Caco-2 (cell line): ENCODE data around the gene NPIPB6. TPM values are rescaled to one million over a fixed set of nuclear protein-coding genes. Genes with fewer than 3 reads are reported as not detected.

ENCODE experiments used
- BruUV-seq: library from RNA; stranded (reverse); fragments of 400-500 nt; replicated peaks from 2 replicates; lab custom pipeline; 2021; lab: Mats Ljungman, UMichigan
- CTCF ChIA-PET: fragments of 300-600 bp; sonication (Branson Sonifier 250); formaldehyde crosslinking; loops from one replicate; lab custom pipeline; 2022; ENCODE audit warnings: antibody characterized with exemption; lab: Charles Lee
- POLR2A ChIA-PET: fragments of 300-600 bp; sonication (Branson Sonifier 250); formaldehyde crosslinking; loops from one replicate; lab custom pipeline; 2022; ENCODE audit warnings: antibody characterized with exemption; lab: Charles Lee
- DNase-seq, 2 experiments: peaks; one replicate each; pipeline versions ENCODE4 v3.0.0 to v3.0.0-alpha.2; 2020 to 2022
- H3K27me3 ChIP-seq: replicated peaks from 2 replicates; pipeline ENCODE4 v1.6.0; 2011; ENCODE audit warnings: low read length; ENCODE audit not compliant: control insufficient read depth, insufficient read depth
- H3K36me3 ChIP-seq: 2 replicates; pipeline ENCODE4 v1.5.1; 2011; ENCODE audit warnings: low read length; ENCODE audit not compliant: control insufficient read depth, insufficient read depth
- H3K4me1 ChIP-seq: fragments of 250-450 bp; sonication (Bioruptor Pico); 2 replicates; pipeline ENCODE4 v1.5.1; 2020; ENCODE audit warnings: mild to moderate bottlenecking
- H3K4me3 ChIP-seq: 2 replicates; pipeline ENCODE4 v1.5.1; 2011; ENCODE audit warnings: low read depth, mild to moderate bottlenecking, control low read depth, low read length
- H3K9me3 ChIP-seq: fragments of 250-450 bp; sonication (Bioruptor Pico); 2 replicates; pipeline ENCODE4 v1.5.1; 2020; ENCODE audit warnings: mild to moderate bottlenecking, moderate library complexity
- H3K27ac Mint-ChIP-seq: one replicate; pipeline ENCODE4 v1.8.0; 2022; ENCODE audit warnings: mixed read lengths; ENCODE audit not compliant: unreplicated experiment
- H3K27me3 Mint-ChIP-seq: one replicate; pipeline ENCODE4 v1.8.0; 2022; ENCODE audit warnings: mixed read lengths; ENCODE audit not compliant: insufficient read depth, unreplicated experiment
- H3K36me3 Mint-ChIP-seq: one replicate; pipeline ENCODE4 v1.8.0; 2022; ENCODE audit warnings: mild to moderate bottlenecking, mixed read lengths; ENCODE audit not compliant: insufficient read depth, unreplicated experiment
- H3K4me1 Mint-ChIP-seq: one replicate; pipeline ENCODE4 v1.8.0; 2022; ENCODE audit warnings: low read depth, mixed read lengths; ENCODE audit not compliant: unreplicated experiment
- H3K4me3 Mint-ChIP-seq: one replicate; pipeline ENCODE4 v1.8.0; 2022; ENCODE audit warnings: mild to moderate bottlenecking, moderate library complexity, mixed read lengths; ENCODE audit not compliant: unreplicated experiment
- H3K9me3 Mint-ChIP-seq: one replicate; pipeline ENCODE4 v1.8.0; 2022; ENCODE audit warnings: mixed read lengths; ENCODE audit not compliant: unreplicated experiment
- intact Hi-C: fragments of 100-400 bp; cut with micrococcal nuclease; formaldehyde crosslinking; loops from one replicate; pipeline ENCODE4 v1.10.0; 2022; ENCODE audit not compliant: unreplicated experiment
- total RNA-seq: library from RNA; stranded (reverse); gene quantifications from 2 replicates; pipeline ENCODE4 v1.2.3, GENCODE V29; 2022
- TF ChIP-seq, protein P1 (sequence below), 2 experiments: fragments of 200-600 bp in 1 of 2; IDR thresholded peaks; 1 replicate in 1 of 2; 2 replicates in 1 of 2; pipeline versions ENCODE4 v1.5.1 to v1.8.0; 2011 to 2022; ENCODE audit warnings: antibody characterized with exemption in 1 of 2, control low read depth in 1 of 2, inconsistent platforms in 1 of 2, low read depth in 1 of 2, low read length in 1 of 2, mild to moderate bottlenecking in 1 of 2, moderate library complexity in 1 of 2; ENCODE audit not compliant: insufficient read depth in 1 of 2, severe bottlenecking in 1 of 2, unreplicated experiment in 1 of 2

Gene NPIPB6
- total RNA-seq, 1 experiment from 2014 or later, result 1.4 TPM

GRCh38 chr16:28297784-28298510 lies 65.4 kb downstream of the NPIPB6 start:
- Mint-ChIP-seq H3K9me3 (no peaks in the 10 kb centered on the region), H3K27me3 (no peaks in the 10 kb centered on the region), H3K27ac (no peak overlapping the region), H3K4me3 (no peak overlapping the region), H3K36me3 (no peaks in the 10 kb centered on the region), H3K4me1 (no peaks in the 10 kb centered on the region)
- no peaks in the 10 kb centered on the region for H3K36me3 ChIP-seq
- CTCF ChIA-PET, result no interaction called here
- TF ChIP-seq, protein P1, sequence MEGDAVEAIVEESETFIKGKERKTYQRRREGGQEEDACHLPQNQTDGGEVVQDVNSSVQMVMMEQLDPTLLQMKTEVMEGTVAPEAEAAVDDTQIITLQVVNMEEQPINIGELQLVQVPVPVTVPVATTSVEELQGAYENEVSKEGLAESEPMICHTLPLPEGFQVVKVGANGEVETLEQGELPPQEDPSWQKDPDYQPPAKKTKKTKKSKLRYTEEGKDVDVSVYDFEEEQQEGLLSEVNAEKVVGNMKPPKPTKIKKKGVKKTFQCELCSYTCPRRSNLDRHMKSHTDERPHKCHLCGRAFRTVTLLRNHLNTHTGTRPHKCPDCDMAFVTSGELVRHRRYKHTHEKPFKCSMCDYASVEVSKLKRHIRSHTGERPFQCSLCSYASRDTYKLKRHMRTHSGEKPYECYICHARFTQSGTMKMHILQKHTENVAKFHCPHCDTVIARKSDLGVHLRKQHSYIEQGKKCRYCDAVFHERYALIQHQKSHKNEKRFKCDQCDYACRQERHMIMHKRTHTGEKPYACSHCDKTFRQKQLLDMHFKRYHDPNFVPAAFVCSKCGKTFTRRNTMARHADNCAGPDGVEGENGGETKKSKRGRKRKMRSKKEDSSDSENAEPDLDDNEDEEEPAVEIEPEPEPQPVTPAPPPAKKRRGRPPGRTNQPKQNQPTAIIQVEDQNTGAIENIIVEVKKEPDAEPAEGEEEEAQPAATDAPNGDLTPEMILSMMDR (IDR thresholded peaks at IDR 0.05; ENCODE audit: insufficient read depth in 1 of 2, low read depth in 1 of 2, low read length in 1 of 2, severe bottlenecking in 1 of 2, unreplicated experiment in 1 of 2), result no peak
- no peaks in the 10 kb centered on the region for H3K27me3 ChIP-seq
- POLR2A ChIA-PET, result no interaction called here
- H3K4me3 ChIP-seq, result no peak overlapping the region
- no TSS peak for BruUV-seq
- intact Hi-C loops, result no loop called here
- H3K4me1 ChIP-seq, result no peaks in the 10 kb centered on the region
- DNase-seq, result no peak
- no peaks in the 10 kb centered on the region for H3K9me3 ChIP-seq

GRCh38 chr16:28297308-28297707 lies 66.0 kb downstream of the NPIPB6 start:
- H3K36me3 ChIP-seq, result no peaks in the 10 kb centered on the region
- H3K9me3 Mint-ChIP-seq, result no peaks in the 10 kb centered on the region
- H3K4me3 Mint-ChIP-seq, result no peak overlapping the region
- no peaks in the 10 kb centered on the region for H3K36me3 Mint-ChIP-seq
- H3K4me3 ChIP-seq, result no peak overlapping the region
- H3K4me1 Mint-ChIP-seq, result no peaks in the 10 kb centered on the region
- H3K27me3 ChIP-seq, result no peaks in the 10 kb centered on the region
- intact Hi-C loops, result no loop called here
- ChIA-PET CTCF (no interaction called here), POLR2A (no interaction called here)
- BruUV-seq, result no TSS peak
- H3K9me3 ChIP-seq, result no peaks in the 10 kb centered on the region
- H3K4me1 ChIP-seq, result no peaks in the 10 kb centered on the region
- no peak for DNase-seq
- no peak overlapping the region for H3K27ac Mint-ChIP-seq
- H3K27me3 Mint-ChIP-seq, result no peaks in the 10 kb centered on the region
- TF ChIP-seq, protein P1 (IDR thresholded peaks at IDR 0.05; ENCODE audit: insufficient read depth in 1 of 2, low read depth in 1 of 2, low read length in 1 of 2, severe bottlenecking in 1 of 2, unreplicated experiment in 1 of 2), result no peak

GRCh38 chr16:28295276-28295675 lies 68.0 kb downstream of the NPIPB6 start:
- Histone ChIP-seq H3K4me3 (no peak overlapping the region), H3K9me3 (no peaks in the 10 kb centered on the region), H3K27me3 (no peaks in the 10 kb centered on the region), H3K36me3 (no peaks in the 10 kb centered on the region), H3K4me1 (no peaks in the 10 kb centered on the region)
- Mint-ChIP-seq H3K27me3 (no peaks in the 10 kb centered on the region), H3K4me1 (peaks cover 6% of the 10 kb centered on the region), H3K9me3 (no peaks in the 10 kb centered on the region), H3K4me3 (peak overlapping the region; percentile 38), H3K27ac (no peak overlapping the region), H3K36me3 (no peaks in the 10 kb centered on the region)
- intact Hi-C loops, result no loop called here
- ChIA-PET CTCF (interaction anchor here (1.1 kb wide), 1 partner anchor 26 kb away, joined by 4 read pairs; no protein-coding TSS in a partner anchor), POLR2A (no interaction called here)
- TF ChIP-seq, protein P1 (IDR thresholded peaks at IDR 0.05; ENCODE audit: insufficient read depth in 1 of 2, low read depth in 1 of 2, low read length in 1 of 2, severe bottlenecking in 1 of 2, unreplicated experiment in 1 of 2), result no peak
- BruUV-seq, result no TSS peak
- DNase-seq, result no peak
